Skeletal muscle tissue (tissue), 4 donors: Measurements from ENCODE around the gene GSTCD. TPM values are rescaled to one million over a fixed set of nuclear protein-coding genes. Genes with fewer than 3 reads are reported as not detected.
A peak's percentile ranks its signal among the peaks of the same experiment; 100 is the strongest.
"Not testable (repeated sequence)": the region's sequence is repeated elsewhere in the genome, so short reads cannot be mapped to it uniquely, and the experiment has no call there.

Experiments used
- H3K27ac ChIP-seq: one replicate; pipeline ENCODE4 v1.7.0; 2013; ENCODE audit warnings: mild to moderate bottlenecking, low read depth, low read length, inconsistent platforms
- H3K27me3 ChIP-seq, 3 donors: one replicate each; pipeline ENCODE4 v1.7.0; 2013; ENCODE audit warnings: low read length in 3 of 3; ENCODE audit not compliant: control insufficient read depth in 3 of 3, insufficient read depth in 3 of 3
- H3K36me3 ChIP-seq, 3 donors: one replicate each; pipeline ENCODE4 v1.7.0; 2013; ENCODE audit warnings: low read length in 3 of 3; ENCODE audit not compliant: control insufficient read depth in 3 of 3, insufficient read depth in 3 of 3
- H3K4me1 ChIP-seq, 3 donors: one replicate each; pipeline ENCODE4 v1.7.0; 2013; ENCODE audit warnings: low read length in 3 of 3, mild to moderate bottlenecking in 3 of 3; ENCODE audit not compliant: control insufficient read depth in 3 of 3, insufficient read depth in 3 of 3
- H3K4me3 ChIP-seq, 3 donors: one replicate each; pipeline ENCODE4 v1.7.0; 2013; ENCODE audit warnings: low read length in 3 of 3
- H3K9ac ChIP-seq, 3 donors: one replicate each; pipeline ENCODE4 v1.7.0; 2013; ENCODE audit warnings: low read length in 3 of 3, mild to moderate bottlenecking in 3 of 3, moderate library complexity in 2 of 3, low read depth in 1 of 3
- H3K9me3 ChIP-seq, 3 donors: one replicate each; pipeline ENCODE4 v1.7.0; 2013; ENCODE audit warnings: low read length in 3 of 3; ENCODE audit not compliant: control insufficient read depth in 3 of 3
- total RNA-seq: library from RNA; depleted of rRNA; stranded (reverse); fragments of >200 nt; gene quantifications from one replicate; pipeline ENCODE4 v1.2.3, GENCODE V29; 2014
- donor health status: Osteomylitis.

The GSTCD gene
- total RNA-seq, 1 donor from 2014 or later: 9.4 TPM

- Histone ChIP-seq H3K27ac (no peak overlapping the region), H3K9ac (no peak overlapping the region), H3K27me3 (no peaks in the 10 kb centered on the region), H3K4me3 (no peak overlapping the region), H3K9me3 (no peaks in the 10 kb centered on the region), H3K36me3 (no peaks in the 10 kb centered on the region), H3K4me1 (no peaks in the 10 kb centered on the region)
Measured at GRCh38 chr4:105751718-105752299, 43.2 kb downstream of the GSTCD start.

- Histone ChIP-seq H3K27me3 (no peaks in the 10 kb centered on the region), H3K9ac (no peak overlapping the region), H3K4me1 (no peaks in the 10 kb centered on the region), H3K4me3 (no peak overlapping the region), H3K27ac (no peak overlapping the region), H3K9me3 (no peaks in the 10 kb centered on the region), H3K36me3 (no peaks in the 10 kb centered on the region)
Measured at GRCh38 chr4:105753361-105753760, 44.8 kb downstream of the GSTCD start.

- H3K27me3 ChIP-seq: no peaks in the 10 kb centered on the region
- H3K4me3 ChIP-seq: no peak overlapping the region
- H3K4me1 ChIP-seq: no peaks in the 10 kb centered on the region
- no peaks in the 10 kb centered on the region for H3K36me3 ChIP-seq
- no peak overlapping the region for H3K9ac ChIP-seq
- no peaks in the 10 kb centered on the region for H3K9me3 ChIP-seq
- no peak overlapping the region for H3K27ac ChIP-seq
Measured at GRCh38 chr4:105755375-105755774, 46.8 kb downstream of the GSTCD start.

- Histone ChIP-seq H3K4me3 (no peak overlapping the region), H3K4me1 (no peaks in the 10 kb centered on the region), H3K27ac (no peak overlapping the region), H3K9ac (no peak overlapping the region), H3K36me3 (no peaks in the 10 kb centered on the region), H3K27me3 (no peaks in the 10 kb centered on the region), H3K9me3 (no peaks in the 10 kb centered on the region)
Measured at GRCh38 chr4:105758958-105759357, 50.4 kb downstream of the GSTCD start.

- peaks cover 0 to 6% (median 2%) of the 10 kb centered on the region in 3 donors for H3K4me1 ChIP-seq
- H3K9me3 ChIP-seq: no peaks in the 10 kb centered on the region
- no peaks in the 10 kb centered on the region for H3K36me3 ChIP-seq
- peak overlapping the region; percentile 48 for H3K27ac ChIP-seq
- no peak overlapping the region for H3K4me3 ChIP-seq
- no peak overlapping the region for H3K9ac ChIP-seq
- H3K27me3 ChIP-seq: no peaks in the 10 kb centered on the region
Measured at GRCh38 chr4:105765690-105766407, 57.3 kb downstream of the GSTCD start.

- Histone ChIP-seq H3K27ac (no peak overlapping the region), H3K4me1 (peaks cover 0 to 6% (median 2%) of the 10 kb centered on the region in 3 donors), H3K4me3 (no peak overlapping the region), H3K9ac (no peak overlapping the region), H3K9me3 (no peaks in the 10 kb centered on the region), H3K27me3 (no peaks in the 10 kb centered on the region), H3K36me3 (no peaks in the 10 kb centered on the region)
Measured at GRCh38 chr4:105767579-105767978, 59.0 kb downstream of the GSTCD start.

- not testable (repeated sequence) for H3K9ac ChIP-seq, H3K4me3 ChIP-seq, H3K27me3 ChIP-seq, H3K36me3 ChIP-seq, H3K4me1 ChIP-seq, H3K9me3 ChIP-seq, H3K27ac ChIP-seq
Measured at GRCh38 chr4:105770524-105770923, 61.9 kb downstream of the GSTCD start.

GRCh38 chr4:105772065-105772464 is 63.5 kb downstream of the GSTCD start:
- H3K9ac ChIP-seq, H3K4me3 ChIP-seq, H3K9me3 ChIP-seq, H3K27ac ChIP-seq, H3K36me3 ChIP-seq, H3K27me3 ChIP-seq, H3K4me1 ChIP-seq: not testable (repeated sequence)

GRCh38 chr4:105775760-105776415 is 67.3 kb downstream of the GSTCD start:
- H3K27me3 ChIP-seq, H3K4me1 ChIP-seq, H3K36me3 ChIP-seq, H3K9ac ChIP-seq, H3K27ac ChIP-seq, H3K4me3 ChIP-seq, H3K9me3 ChIP-seq: not testable (repeated sequence)

- no peak overlapping the region for H3K9ac ChIP-seq
- no peak overlapping the region for H3K4me3 ChIP-seq
- H3K27me3 ChIP-seq: no peaks in the 10 kb centered on the region
- H3K36me3 ChIP-seq: no peaks in the 10 kb centered on the region
- no peaks in the 10 kb centered on the region for H3K4me1 ChIP-seq
- no peak overlapping the region for H3K27ac ChIP-seq
- H3K9me3 ChIP-seq: no peaks in the 10 kb centered on the region
Measured at GRCh38 chr4:105780176-105780575, 71.6 kb downstream of the GSTCD start.
